NCI-H82 treated with DMSO at 0.1 percent for 48 hours (cell line): ENCODE results near the gene PLEKHA5.
"Not testable (repeated sequence)": the region's sequence is repeated elsewhere in the genome, so short reads cannot be mapped to it uniquely, and the experiment has no call there.

Source experiments
- DNase-seq: peaks from one replicate; lab custom pipeline; 2025; ENCODE audit not compliant: unreplicated experiment; lab: John Stamatoyannopoulos, UW

PLEKHA5 gene

DNA sequence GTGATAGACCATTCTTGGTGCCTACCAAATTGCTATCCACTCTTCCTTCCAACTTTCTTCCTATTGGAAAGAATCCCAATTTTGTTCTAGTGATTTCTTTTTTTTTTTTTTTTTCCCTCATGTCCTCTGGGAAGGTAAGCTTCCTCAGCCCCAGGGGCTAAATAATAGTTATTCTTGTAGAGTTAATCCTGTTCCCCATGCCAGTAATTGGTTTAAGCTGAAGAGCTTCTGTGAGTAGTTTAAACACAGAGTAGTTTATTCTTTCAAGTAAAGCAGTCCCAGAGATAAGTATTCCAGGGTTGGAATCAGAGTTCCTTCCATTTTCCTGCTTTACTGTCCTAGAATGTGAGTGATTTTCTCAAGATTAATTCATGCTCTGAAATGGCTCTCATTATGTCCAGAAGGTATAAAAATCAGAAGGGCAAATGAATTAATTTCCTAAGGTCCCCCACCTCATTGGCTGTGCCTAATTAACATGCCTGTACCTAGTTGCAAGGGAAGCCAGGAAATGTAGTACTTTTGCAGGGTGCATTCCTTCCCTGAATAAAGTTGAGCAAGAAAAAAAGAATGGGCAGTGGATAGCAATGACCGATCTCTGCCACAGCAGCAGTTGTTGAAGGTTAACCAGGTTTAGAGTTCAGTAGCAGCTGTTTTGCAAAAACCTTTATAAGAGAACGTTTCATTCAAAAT lies 97.8 kb downstream of the PLEKHA5 start:
- peak; percentile 87 for DNase-seq

DNA sequence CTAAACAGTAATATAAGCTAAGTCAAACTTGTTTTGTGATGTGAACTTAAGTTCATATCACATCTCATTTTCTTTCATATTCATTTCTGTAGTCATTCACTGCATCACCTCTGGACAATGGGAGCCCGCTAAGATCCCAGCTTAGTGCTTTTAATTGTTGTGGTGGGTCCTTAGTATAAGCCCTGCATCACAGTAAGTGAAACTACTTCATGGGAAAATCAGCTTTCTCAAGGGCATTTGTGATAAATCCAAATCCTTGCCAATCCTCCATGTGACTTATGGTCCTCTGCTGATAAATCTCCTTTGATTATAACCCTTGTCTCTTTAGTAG lies 98.3 kb downstream of the PLEKHA5 start:
- peak; percentile 96 for DNase-seq

DNA sequence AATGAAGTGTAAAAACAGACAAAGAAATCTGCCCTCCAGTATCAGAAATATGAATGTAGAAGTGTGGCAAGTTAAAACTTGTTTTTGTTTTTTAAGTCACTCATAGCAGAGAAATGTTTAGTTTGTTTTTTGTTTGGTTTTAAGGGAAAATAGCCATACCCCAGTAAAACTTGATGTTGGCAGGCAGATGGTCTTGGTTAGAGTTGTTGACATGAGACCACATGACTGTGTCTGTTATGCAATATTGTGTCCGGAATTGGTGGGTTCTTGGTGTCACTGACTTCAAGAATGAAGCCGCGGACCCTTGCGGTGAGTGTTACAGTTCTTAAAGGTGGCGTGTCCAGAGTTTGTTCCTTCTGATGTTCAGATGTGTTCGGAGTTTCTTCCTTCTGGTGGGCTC lies 99.5 kb downstream of the PLEKHA5 start:
- DNase-seq: not testable (repeated sequence)

DNA sequence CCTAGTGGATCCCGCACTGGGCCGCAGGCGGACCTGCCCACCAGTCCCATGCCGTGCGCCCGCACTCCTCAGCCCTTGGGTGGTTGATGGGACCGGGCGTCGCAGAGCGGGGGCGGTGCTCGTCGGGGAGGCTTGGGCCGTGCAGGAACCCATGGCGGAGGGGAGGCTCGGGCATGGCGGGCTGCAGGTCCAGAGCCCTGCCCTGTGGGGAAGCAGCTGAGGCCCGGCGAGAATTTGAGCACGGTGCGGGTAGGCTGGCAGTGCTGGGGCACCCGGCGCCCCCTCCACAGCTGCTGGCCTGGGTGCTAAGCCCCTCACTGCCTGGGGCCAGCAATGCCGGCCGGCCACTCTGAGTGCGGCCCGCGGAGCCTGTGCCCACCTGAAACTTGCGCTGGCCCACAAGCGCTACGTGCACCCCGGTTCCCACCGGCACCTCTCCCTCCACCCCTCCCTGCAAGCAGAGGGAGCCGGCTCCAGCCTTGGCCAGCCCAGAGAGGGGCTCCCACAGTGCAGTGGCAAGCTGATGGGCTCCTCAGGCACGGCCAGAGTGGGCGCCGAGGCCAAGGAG lies 100.8 kb downstream of the PLEKHA5 start:
- no peak for DNase-seq

DNA sequence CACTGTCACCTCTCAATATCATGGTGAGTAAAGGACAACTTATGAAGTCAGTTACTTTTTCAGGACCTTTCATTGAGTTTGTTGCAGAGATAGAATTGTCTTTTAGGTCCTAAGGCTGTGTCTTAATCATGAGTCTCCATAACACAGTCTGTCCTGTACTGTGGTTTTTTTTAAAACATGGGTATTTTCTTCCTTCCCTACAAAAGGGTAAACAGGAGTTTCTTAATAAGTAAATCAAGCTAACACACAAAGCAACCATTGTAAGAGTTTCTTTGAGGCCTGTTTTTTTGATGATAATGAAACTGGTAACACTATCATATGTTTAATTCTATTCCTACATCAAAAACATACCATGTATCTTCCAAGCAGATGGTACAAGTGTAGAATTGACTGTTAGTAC lies 101.4 kb downstream of the PLEKHA5 start:
- DNase-seq: no peak

DNA sequence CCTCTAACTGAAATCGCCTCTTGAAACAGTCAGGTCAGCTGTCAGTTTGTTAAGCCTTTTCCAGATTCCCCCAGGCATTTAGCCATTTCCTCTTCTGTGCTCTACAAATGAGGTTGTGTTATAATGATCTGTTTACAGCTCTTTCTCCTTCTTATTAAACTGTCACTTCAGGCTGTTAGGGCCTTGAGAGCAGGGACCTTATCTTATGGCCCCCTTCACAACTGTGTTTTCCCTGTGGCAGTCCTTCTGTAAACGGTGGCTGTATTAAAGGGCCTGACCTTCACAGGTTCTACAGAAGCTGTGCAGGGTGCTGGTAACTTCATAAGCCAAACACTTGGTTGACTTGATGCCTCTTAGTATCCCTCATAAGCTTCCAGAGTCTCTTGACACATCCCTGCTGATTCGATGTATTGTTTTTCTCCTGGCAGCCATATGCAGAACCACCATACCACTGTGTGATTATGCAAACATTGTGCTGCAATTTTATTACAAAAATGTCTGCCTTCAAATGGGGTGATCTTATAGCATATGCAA lies 104.7 kb downstream of the PLEKHA5 start:
- DNase-seq: no peak

DNA sequence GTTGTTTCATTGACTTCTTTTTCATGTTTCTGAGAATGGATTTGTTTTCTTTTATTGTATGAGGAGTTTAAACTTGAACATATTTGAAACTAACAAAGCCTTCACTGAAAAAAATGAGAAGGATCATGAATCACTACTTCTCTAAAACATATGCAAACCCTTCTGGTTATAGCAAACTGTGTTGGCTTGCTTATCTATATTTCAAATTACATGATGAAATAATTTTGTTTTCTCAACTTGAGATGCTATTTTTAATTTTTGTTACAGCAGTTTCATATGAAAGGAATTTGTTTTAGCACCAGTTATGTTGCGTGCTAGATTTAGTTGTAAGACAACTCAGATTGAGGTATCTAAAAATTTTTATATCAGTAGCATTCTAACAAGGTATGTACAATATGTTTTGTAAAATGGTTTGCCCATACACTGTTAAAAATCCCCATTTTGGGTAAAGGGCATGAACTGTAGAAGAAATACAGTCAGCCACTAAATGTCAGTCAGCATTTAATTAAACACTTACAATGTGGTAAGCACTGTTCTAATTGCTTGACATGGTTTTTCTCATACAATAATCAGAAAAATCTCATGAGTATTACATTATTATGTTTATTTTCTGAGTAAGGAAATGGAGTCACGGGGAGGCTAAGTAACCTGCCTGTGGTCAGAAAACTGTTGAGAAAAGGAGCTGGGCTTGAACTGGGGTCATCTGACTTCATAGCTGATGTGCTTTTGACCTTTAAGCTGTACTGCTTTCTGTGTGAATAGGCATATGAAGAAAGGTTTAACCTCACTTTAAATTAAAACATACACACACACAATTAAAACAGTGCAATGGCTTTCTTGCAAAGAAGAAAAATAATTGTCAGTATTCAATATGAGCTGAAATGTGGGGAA lies 105.7 kb downstream of the PLEKHA5 start:
- no peak for DNase-seq

DNA sequence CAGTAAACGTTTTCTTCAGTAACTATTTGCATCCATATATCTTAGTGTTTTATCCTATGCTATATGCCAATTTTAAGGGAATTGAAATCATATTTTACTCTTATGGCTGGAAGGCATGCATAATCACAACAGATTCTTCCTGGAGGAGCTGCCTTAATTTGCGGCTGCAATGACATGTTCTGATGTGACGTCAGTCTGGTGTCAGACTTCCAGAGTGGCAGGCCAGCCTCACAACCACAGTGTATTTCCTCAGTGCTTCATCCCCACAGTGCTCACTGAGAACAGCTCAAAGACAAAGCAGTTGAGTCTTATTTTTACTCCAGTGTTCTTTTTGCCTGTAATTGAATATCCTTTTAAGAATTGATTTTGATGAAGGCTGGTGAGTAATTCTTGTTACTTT lies 107.1 kb downstream of the PLEKHA5 start:
- no peak for DNase-seq

DNA sequence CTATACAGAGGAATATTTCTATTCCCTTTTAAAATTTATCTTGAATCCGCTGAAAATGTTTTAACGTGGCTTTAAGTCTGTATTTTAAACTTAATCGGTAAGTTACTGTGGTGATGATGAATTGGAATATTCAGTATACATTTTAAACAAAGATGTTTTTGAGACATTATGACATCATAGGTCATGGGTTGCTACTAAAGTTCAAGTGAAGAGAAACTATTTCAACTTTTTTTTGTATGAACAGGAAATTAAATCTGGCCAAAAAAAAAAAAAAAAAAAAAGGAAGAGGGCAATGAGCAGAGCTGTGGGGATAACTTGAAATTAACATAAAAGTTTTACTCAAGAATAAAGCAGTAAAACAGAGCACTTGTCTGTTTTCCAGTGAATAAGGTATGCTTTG lies 109.0 kb downstream of the PLEKHA5 start:
- no peak for DNase-seq

DNA sequence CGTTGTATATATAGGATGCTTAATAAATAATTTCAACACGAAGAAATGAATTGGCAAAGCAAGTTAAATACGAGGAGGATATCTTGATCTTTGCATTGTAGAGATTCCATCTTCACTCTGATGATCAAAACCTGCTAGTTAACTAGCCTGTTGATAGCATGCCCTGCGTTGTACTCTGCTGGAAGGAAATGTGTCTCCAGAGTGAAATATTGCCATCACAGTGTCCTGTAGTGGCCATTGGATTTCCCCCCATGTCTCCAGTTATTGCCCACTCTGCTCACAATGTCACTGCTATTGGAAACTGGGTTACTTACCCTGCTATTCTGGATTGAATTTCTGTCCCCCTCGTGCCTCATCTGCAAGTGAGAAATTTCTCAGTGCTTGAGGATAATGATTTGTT lies 109.6 kb downstream of the PLEKHA5 start:
- no peak for DNase-seq

DNA sequence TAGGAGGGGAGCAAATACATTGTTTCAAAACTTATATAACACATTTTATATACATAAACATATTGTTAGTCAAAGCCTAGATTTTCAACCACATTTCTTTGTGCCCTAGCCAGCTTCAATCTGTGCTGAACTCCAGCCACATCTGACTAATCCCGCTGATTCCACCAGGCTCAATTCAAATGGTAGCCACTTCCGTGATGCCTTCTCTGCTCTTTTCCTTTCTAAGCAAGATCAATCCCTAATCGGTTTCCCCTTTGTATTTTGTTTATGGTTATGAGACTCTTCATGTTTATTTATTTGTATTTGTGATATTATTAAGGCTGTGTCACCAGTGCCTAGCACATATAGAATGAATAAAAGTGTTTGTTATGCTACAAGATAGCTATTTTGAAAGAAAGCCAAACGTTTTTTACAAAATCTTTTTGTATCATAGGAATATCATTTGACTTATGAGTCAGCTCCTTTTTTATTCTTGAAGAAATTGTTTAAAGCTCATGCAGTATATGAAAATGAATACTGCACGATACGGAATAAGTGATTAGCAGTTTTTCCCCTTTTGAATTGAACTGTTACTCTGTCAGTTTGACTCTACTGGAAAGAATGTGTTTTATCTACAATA lies 110.2 kb downstream of the PLEKHA5 start:
- no peak for DNase-seq

DNA sequence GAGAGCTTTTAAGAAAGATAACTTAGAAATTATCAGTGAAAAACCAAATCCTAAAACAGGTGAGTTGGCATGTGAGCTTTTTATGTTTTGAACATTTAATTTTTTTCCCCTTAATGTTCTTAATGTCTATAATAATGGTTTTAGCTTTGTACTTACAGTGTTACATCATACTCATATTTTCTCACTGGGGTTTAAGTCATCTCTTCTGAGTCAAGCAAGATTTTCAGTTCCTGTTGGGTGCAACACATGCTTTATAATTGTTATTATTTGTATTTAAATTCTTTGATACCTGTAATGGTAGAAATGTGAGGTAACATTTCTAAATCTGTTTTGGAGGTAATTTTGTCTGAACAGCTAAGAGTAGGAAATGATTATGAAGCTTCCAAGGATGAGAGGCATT lies 113.0 kb downstream of the PLEKHA5 start:
- DNase-seq: no peak

DNA sequence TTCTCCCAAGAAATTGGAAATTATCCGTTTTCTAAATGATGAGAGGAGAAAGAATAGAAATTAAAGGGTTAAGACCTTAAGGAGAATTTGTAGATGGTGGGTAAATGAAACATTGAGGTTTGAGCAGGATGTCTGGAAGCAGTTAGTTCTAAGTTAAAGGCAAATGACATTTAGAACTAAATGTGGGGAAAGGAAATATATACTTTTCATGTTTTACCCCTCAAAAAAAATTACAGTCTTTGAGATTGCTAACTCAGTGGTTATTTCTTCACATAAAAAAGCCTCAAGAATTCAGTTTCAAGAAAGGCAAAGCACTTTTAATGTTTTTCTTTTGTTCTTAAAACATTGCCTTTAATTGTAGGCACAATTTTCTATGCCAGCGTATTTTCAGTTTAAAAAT lies 114.0 kb downstream of the PLEKHA5 start:
- no peak for DNase-seq

DNA sequence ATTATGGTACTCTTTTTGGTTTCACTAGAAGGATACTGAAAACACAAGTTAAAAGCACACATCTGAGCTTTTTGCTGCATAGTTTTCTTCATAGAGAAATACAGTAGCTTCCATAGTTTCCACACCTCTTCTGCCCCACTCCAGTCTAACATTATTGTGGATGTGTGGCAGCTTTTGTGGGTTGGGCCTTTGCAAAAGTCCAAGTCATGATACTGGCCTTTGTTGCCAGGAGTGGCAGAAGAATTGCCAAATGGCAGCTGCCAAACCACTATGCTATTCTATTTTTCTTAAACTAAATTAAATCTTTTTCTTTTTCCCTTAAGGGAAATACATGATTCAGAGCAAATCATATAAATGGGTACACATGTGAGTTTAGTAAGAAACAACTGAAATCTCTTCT lies 114.8 kb downstream of the PLEKHA5 start:
- DNase-seq: no peak

DNA sequence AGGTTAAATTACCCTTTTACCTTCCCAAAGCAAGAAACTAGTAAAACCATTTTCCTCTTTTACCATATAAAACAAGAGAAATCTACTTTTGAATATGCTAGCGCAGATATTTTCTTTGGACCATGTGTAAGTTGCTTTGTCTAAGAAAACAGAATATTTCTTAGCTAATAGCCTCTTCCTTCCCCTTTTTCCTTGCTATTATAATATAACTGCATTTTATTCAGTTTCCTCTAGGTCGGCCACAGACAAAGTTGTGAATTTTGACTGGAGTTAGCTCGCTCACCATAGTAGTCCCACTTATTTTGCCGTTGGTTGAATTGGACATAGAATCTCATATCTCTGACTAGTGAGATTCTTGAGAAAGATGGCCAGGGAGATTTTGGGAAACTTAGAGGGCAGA lies 115.6 kb downstream of the PLEKHA5 start:
- no peak for DNase-seq

DNA sequence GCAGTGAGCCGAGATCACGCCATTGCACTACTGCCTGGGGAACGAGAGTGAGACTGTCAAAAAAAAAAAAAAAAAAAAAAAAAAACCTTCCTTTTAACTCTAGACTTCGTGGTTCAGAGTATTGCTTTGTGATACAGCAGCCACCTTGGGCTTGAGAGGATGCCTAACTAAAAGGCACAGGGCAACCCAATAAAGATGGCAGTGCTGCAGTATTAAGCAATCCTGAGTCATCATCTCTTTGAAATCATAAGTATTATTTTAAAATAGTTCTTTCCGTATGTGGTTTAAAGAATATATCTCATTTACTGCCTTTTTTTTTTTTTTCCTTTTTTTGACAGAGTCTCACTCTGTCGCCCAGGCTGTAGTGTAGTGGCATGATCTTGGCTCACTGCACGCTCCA lies 116.1 kb downstream of the PLEKHA5 start:
- DNase-seq: no peak

DNA sequence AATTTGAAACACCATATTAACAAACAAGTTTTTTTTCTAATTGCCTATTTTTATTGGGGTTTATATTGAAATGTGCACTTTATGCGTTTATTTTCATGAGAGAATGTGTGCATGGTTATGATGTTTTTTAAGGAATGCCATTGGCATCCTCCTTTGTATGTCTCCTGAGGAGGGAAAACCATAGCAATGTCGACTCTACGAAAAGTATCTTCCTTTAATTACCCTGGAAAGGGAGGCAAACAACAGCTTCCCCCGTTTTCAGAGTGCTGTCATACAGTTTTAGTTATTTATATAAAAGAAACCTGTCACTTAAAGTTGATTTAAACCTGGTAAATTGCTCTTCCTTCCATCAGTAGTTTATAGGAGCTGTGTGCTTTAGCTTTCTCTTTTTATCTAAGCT lies 117.4 kb downstream of the PLEKHA5 start:
- DNase-seq: no peak

DNA sequence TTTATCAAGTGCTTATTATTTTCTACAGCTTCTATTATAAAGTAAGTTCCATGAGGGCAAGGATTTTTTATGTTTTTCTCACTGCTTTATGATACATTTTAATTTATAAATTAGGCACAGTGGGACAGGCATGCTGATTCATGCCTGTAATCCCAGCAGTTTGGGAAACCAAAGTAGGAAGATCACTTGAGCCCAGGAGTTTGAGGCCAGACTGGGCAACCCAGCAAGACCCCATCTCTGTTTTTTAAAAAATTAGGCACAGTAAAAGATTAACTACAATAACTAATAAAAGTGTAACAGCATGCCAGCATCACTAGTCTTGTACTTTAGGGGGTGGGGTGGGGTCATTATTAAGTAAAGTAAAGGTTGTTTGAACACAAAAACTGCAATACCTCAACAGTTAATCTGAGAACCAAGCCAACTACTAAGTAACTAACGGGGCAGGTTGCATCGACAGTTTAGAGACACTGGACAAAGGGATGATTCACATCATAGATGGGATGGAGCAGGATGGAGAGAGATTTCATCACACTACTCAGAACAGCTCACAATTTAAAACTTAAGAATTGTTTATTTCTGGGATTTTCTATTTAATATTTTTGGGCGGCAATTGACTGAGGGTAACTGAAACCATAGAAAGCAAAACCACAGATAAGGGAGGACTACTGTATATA lies 119.5 kb downstream of the PLEKHA5 start:
- DNase-seq: no peak

DNA sequence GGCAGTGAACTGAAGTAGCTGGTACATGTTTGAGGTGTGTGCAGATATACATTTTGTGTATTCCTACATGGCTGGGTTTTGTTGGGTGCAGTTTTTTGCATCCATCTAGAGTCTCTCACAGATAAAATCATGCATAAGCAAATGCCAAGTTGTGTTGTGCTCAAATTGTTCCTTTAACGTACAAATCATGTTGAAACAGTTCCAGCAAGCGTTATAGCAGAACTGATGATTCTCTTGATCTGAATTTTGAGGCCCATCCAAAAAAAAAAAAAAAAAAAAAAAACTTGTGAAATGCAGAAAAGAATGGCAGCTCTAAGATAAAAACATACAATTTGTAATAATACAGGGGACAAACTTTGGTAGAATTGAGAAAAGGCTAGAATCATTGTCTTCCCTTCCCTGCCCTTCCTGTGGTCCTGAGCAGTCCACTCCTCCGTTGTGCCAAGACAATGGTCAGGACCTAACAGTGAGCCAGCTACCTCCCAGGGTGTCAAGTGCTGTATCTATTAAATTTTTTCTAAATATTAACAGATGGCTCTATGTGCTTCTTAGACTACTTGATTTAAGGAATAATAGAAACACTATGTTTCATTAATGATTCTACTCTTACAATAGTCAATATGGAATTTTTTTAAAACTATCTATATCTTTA lies 122.1 kb downstream of the PLEKHA5 start:
- no peak for DNase-seq

DNA sequence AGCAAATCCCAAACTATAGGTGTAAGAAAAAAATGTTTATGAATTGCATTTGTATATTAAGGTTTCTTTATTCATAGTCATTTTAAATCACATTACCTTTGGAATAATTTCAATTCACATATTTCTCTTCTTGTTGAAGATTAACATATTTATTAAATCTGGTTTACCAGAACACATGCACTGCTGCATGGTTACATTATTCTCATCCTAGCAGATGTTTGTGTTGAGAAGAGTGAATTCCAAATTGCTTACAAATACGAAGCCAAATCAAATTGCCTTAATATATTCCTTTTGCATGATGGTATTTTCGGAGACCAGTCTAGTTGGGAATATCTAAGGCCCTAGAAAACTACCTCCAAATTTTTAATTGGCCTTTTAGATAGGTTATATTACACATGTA lies 130.6 kb downstream of the PLEKHA5 start:
- no peak for DNase-seq

DNA sequence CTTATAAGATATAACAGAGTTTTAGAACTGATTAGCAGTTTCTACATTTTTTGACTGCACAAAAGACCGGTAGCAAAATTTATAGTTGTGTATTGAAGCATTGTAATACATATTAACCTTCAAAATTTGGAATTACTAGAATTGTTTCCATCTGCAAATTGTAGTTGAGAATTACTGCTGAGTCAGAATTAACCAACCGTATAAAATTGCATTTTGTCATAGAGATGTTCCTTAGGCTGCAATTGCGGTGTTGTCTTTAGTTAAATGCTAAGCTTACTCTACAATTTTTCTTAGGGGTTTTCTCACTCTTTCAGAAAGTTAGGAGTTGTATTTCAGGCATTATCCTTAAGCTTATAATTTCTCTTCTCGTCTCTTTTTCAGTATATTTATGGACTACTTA lies 132.2 kb downstream of the PLEKHA5 start:
- DNase-seq: no peak
